GM21576 (cell line): ENCODE results near the gene DTWD2.
"Not testable (repeated sequence)": the region's sequence is repeated elsewhere in the genome, so short reads cannot be mapped to it uniquely, and the experiment has no call there.

Experiments used
- ATAC-seq: cut with Tn5 transposase; IDR thresholded peaks from one replicate; pipeline ENCODE4 v1.9.1; 2021; ENCODE audit warnings: mild to moderate bottlenecking, moderate library complexity; ENCODE audit not compliant: unreplicated experiment

DTWD2 gene

GRCh38 chr5:118953652-118954005 is 34.7 kb downstream of the DTWD2 start:
- no peak for ATAC-seq

GRCh38 chr5:118952992-118953651 is 35.2 kb downstream of the DTWD2 start:
- ATAC-seq, result no peak

GRCh38 chr5:118952306-118952705 is 36.0 kb downstream of the DTWD2 start:
- ATAC-seq, result not testable (repeated sequence)

- not testable (repeated sequence) for ATAC-seq
Measured at GRCh38 chr5:118950354-118950753, 38.0 kb downstream of the DTWD2 start.

GRCh38 chr5:118946138-118946800 is 42.1 kb downstream of the DTWD2 start:
- ATAC-seq, result no peak

- no peak for ATAC-seq
Measured at GRCh38 chr5:118937393-118938061, 50.8 kb downstream of the DTWD2 start.

- no peak for ATAC-seq
Measured at GRCh38 chr5:118933703-118934102, 54.6 kb downstream of the DTWD2 start.

- no peak for ATAC-seq
Measured at GRCh38 chr5:118931564-118931963, 56.8 kb downstream of the DTWD2 start.

GRCh38 chr5:118924006-118924389 is 64.3 kb downstream of the DTWD2 start:
- ATAC-seq, result no peak

GRCh38 chr5:118923295-118924005 is 64.9 kb downstream of the DTWD2 start:
- ATAC-seq, result no peak

GRCh38 chr5:118921866-118922265 is 66.5 kb downstream of the DTWD2 start:
- no peak for ATAC-seq

GRCh38 chr5:118919016-118919415 is 69.3 kb downstream of the DTWD2 start:
- ATAC-seq, result no peak

GRCh38 chr5:118918232-118918631 is 70.1 kb downstream of the DTWD2 start:
- ATAC-seq, result no peak

- not testable (repeated sequence) for ATAC-seq
Measured at GRCh38 chr5:118907536-118907935, 80.8 kb downstream of the DTWD2 start.

- no peak for ATAC-seq
Measured at GRCh38 chr5:118906947-118907346, 81.4 kb downstream of the DTWD2 start.

- ATAC-seq, result no peak
Measured at GRCh38 chr5:118905196-118905595, 83.2 kb downstream of the DTWD2 start.

GRCh38 chr5:118902656-118903438 is 85.5 kb downstream of the DTWD2 start:
- no peak for ATAC-seq

GRCh38 chr5:118894709-118895108 is 93.6 kb downstream of the DTWD2 start:
- ATAC-seq, result no peak

GRCh38 chr5:118891252-118891651 is 97.1 kb downstream of the DTWD2 start:
- no peak for ATAC-seq

- ATAC-seq, result no peak
Measured at GRCh38 chr5:118889165-118889564, 99.2 kb downstream of the DTWD2 start.

GRCh38 chr5:118888556-118888955 is 99.8 kb downstream of the DTWD2 start:
- ATAC-seq, result no peak
